ENCODE results near the gene HSFX3.
"Not testable (repeated sequence)": the region's sequence is repeated elsewhere in the genome, so short reads cannot be mapped to it uniquely, and the experiment has no call there.

HSFX3 gene

DNA sequence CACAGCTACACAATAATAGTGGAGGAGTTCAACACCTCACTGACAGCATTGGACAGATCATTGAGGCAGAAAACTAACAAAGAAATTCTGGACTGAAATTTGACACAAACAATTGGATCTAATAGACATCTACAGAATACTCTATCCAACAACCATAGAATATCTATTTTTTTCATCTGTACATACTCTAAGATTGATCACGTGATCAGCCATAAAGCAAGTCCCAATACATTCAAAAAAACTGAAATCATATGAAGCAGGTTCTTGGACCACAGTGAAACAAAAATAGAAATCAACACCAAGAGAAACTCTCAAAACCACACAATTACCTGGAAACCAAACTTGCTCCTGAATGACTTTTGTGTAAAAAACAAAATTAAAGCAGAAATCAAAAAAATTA lies 32.4 kb downstream of the HSFX3 start:
- DNase-seq (ENCODE audit: low read depth): no peak

DNA sequence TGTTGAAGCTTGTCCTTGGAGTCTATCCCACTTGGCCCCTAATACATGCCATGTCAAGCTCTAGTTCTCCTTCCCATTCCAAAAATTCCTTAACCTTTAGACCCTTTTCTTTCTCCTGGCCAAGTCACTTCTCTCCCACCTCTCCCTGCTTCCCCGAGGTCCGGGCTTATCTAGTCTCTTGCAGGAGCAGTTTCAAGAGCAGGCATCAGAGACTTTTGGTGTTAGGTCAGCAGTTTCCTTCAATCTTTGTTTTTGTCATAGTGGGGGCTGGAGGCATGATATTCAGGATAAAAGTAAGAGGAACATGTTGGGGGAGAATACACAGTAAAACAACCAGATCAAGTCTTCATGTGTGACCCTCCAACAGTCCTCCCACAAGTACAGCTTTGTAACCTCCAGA lies 33.1 kb downstream of the HSFX3 start:
- DNase-seq (ENCODE audit: low read depth): no peak

DNA sequence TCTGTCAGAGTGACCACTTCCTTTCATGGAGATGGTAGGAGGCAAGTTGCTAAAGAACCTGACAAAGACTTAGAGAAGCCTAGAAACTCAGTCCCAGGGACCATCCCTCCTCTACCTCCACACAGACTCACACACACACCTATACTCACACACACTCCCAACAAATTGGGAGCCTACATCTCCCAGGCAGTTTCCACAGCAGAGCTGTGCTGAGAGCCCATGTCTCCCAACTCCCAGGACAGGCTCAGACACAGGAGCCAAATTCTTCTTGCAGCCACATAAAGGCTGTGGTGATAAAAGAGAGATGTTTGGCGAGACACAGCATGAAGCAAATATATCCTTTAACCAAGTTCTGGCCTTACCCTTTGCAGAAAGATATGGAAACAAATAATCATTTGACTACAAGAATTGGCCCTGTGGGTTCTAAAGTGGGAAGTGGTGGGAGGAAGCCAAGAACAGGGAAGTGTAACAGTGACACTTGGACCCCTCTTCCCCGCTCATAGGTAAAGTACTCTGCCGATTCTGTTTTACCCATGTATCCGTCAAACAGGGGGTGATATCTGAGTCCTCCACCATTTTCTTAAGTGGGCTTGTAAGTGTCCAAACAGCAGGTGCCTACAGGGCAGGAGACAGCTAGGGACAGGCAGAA lies 33.6 kb downstream of the HSFX3 start:
- DNase-seq (ENCODE audit: low read depth): no peak

DNA sequence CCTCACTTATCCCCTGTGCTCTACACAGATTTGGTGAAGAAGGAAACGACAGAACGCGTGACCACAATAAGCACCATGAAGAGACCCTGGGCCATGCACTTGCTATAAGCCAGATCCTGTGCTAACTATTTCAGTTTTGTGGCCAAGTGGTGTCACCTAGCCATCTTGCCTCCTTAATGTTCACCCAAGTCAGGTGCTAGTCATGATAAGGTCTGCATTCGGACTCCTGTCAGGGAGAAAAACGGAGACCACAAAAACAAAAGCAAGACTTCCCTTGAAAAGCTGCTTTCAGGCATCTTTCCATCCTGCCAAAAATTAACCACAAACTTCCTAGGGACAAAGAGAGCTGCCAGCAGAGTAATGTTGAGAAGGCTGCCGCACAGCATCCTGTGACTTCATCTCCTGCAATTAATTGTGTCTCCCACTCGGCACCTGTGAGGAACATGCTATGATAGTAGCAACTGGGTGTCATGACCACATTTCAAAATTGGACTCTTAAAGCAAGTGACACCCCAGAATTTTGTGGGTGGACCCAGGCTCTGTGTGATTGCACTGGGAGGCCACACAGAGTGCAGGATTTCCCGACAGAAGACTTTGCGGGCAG lies 35.8 kb downstream of the HSFX3 start:
- no peak for DNase-seq (ENCODE audit: low read depth)

DNA sequence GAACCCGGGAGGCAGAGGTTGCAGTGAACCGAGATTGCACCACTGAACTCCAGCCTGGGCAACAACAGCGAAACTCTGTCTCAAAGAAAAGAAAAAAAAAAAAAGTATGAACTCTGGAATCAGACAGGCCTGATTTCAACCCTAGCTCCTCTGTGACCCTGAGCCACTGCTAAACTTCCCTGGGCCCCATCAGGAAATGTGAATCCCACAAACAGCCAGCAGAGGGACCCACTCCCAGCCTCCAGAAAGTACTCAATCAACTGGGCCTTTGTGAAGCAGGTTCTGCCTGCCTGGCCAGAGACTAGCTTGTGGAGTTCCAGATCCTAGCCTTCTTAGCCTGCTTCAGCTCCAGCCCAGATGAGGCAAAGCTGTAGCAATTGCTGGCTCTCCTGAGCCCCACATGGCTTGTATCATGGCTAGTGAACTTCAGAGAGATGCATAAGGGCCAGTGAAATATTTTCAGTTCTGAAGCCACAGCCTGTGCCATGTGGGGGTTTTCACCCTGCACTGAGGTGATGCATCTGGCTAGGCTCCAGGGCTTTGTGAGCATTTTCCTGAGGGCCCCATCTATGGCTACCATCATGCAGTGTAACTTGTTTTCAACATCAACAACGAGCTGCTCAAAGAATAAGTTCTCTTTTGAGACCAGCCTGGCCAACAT lies 37.4 kb downstream of the HSFX3 start:
- no peak for DNase-seq (ENCODE audit: low read depth)

DNA sequence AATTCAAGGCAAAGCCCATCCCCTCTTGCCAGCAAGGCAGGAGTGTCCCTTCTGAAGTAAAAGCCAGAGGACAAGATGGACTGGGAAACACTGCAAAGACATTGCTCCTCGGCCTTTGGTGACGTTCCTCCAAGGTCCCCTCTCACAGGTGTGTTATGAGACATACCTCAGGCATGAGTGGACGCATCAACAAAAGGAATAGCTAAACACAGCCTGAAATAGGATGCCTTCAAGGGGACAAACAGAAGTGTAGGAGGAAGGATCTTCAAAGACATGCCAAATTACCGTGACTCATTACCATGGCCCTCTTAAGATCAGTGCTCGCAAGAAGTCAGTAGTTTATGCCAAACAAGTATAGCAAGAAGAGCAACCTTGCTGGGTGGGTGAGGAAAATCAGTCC lies 38.6 kb downstream of the HSFX3 start:
- no peak for DNase-seq (ENCODE audit: low read depth)

DNA sequence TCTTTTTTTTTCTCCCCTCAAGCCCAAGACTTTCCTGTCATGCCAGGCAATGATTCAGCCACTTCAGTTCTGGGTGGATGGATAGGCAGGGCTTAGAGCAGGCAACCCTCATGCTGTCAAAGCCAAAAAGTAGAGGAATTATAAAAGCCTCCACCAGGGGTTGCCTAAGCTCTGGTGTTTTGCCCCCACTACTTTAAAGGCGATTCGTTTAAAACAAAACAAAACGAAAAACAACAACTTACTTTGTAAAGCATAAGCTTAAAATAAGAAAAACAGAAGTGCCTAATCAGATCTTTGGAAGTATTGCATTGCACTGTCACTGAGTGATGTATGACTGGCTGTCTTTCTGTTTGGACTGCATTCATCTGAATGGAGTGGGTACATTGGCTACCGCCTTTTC lies 39.3 kb downstream of the HSFX3 start:
- DNase-seq (ENCODE audit: low read depth): no peak

DNA sequence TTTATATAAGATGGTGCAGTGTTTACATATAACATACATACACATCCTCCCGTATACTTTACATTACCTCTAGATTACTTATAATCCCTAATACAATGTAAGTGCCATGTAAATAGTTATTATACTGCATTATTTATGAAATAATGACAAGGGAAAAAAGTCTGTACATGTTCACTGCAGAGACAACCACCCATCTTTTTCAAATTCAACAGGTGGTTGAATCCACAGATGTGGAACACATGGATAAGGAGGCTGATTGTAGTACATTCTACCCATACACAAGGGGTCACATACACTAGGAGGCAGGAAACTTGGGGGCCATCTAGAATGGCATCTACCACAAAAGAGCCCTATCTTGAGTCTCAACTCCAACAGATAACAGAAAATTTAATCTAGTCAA lies 41.3 kb downstream of the HSFX3 start:
- no peak for DNase-seq (ENCODE audit: low read depth)

DNA sequence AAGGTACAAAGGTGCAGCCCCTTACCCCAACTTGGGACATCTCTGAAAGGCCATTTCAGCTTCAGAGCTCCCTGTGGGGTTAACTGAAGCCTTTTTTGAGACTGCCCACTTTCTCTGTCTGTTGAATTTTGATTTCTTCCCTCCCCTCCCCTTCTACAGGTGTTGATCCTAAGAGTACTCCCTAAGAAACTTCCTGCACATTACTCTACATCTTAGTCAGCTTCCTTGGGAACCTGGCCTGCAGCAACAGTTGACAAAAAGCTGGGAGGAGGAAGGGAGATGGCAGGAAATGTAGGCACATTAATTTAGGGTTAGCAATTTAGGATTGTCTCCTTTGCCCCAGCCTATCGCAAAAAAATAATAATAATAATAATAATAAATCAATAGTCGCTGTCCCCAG lies 43.4 kb downstream of the HSFX3 start:
- no peak for DNase-seq (ENCODE audit: low read depth)

DNA sequence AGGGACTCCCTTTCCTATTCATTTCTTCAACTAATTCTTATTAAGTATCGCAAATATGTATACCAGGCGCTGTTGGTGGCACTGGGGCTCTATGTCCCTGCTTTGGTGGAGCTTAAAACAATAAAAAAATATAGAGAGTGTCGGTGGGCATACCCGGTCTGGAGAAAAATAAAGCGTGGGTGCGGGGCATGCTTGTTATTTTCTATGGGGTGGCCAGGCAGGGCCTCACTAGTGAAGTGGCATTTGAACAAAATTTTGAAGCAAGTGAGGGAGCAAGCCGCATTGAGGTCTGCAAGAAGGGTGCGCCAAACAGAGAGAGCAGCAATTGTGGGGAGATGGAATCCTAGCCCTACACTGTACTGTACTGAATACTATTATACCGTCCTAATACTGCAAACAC lies 44.1 kb downstream of the HSFX3 start:
- DNase-seq (ENCODE audit: low read depth): no peak

DNA sequence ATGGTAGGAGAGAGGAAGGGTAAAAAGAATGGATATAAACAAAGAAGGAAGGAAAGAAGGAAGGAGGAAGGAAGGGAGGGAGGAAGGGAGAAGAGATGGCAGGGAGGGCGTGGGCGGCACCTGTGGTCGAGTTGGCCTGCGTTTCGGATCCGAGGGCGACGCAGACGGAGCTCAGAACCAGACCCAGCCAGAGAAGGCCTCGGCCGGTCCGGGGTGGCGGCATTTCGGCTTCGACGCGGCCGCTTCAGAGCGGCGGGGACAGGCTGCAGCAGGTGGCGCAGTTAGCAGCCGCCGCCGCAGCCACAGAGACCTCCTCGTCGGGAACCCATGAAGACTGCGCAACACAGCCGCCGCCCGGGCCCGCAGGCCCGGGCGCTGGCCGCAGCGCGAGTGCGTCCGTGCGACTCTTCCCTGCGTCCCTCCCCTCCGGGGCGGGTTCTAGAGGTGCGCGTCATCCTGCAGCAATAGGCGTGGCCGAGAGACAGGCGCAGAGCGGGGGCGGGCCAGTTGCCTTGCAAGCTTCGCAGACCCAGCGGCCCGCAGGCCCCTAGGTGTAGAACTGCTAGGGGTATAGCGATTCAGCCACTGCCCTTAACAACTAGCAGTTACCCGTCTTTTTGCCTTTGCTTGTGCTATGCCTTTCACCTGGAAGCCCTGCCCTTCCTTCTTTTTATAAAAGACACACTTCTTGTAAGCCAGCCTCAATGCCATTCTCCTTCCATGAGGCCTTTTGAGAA lies 44.6 kb downstream of the HSFX3 start, which contains the start of gene IDS:
IDS (minus strand) TSS at position 392 of the 737 bp plus-strand sequence; CDS start at position 223, 169 bp downstream.
- peak; percentile 70 for DNase-seq (ENCODE audit: low read depth)

DNA sequence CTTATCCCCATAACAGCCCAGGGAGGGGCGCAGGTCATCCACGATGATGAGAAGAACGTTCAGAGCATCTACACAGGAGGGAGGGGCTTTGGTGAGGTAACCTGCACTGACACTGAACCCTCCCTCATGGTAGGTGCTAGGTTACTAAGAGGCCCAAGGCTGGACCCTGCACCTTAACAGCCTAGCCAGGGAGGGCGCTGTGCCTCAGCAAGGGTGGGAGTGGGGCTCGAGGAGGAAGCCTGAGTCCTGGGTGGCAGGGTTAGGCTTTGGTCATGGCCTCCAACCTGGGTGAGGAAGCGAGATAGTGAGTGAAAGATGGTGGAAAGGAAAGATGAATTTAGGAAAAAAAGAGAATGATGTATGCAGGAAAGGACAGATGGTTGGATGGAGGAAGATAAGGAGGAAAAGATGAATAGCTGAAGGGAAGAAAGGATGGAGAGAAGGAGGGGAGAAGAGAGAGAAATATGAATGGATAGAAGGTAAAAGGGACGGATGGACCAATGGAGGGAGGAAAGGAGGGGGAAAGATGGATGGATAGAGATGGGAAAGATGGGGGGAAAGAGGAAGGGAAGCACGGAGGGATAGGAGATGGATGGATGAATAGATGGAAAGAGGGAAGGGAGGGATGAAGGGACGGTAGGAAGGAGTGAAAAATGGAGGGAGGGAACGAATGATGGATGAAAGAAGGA lies 45.4 kb downstream of the HSFX3 start:
- DNase-seq (ENCODE audit: low read depth): peak; percentile 38

DNA sequence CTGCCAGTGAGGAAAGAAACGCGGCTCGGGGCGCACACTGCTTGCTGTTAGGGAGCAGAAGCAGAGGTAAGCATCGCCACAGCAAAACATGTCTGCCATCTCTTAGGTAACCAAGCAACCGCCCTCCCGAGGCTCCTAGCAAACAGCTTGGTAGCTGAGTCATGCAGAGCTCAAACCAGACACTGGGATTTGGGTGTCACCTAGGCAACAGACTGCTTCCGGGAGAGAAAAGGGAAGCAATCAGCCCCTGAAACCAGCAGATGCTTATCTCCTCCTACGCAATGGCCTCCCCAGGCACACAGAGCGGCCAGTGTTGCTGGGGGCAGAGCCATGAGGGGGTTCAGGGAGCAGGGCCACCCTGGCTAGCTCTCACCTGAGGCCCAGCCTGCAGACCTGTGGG lies 46.3 kb downstream of the HSFX3 start:
- DNase-seq (ENCODE audit: low read depth): peak; percentile 42

DNA sequence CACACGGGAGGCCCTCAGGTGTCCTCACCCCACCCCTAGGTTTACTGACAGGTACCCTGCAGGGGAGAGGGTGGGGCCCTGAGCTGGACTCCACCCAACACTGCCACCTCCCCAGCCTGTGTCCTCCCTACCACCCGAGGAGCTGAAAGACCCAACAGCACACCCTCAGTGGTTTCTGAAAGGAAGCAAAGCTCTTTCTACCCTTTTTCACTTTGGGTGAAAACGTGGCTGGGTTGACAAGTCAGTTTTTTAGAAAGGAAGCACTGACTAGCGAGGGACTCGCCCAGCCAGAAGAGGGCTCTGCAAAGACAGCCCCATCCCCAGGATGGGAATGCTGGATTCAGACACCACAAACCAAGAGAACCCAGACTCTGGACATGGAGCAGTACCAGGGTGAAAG lies 46.8 kb downstream of the HSFX3 start:
- DNase-seq (ENCODE audit: low read depth): not testable (repeated sequence)

DNA sequence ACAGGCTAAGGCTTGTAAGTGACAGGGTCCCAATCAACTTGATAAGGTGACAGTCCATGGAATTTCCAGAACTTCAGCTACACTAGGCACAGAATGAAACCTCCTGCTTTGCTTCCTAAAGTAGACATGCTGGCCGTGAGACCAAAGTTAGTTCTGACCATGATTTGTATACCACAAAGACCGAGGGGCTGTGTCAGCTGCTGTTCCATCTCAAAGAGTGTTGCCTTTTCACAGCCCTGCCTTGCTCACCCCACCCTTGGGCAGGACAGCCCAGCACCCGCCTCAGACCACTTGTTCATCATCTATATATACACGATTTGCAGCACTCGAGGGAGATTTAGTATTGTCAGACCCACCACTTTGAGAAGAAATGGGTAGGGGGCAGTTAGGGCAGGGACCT lies 50.0 kb downstream of the HSFX3 start:
- DNase-seq (ENCODE audit: low read depth): no peak

DNA sequence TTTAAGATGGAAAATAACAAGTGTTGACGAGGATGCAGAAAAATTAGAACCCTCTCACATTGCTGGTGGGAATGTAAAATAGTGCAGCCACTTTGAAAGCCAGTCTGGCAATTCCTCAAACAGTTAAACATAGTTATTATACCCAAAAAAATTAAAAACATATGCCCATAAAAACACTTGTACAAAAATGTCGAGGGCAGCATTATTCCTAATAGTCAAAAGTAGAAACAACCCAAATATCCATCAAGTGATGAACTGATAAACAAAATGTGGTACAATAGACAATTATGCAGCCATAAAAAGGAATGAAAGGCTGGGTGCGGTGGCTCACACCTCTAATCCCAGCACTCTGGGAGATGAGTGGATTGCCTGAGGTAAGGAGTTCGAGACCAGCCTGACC lies 51.0 kb downstream of the HSFX3 start:
- no peak for DNase-seq (ENCODE audit: low read depth)

Measured in stimulated activated CD4-positive, alpha-beta T cell treated with anti-CD3 and anti-CD28 coated beads, Interleukin-2, amount 100 ng/mL, for 4 hours (primary cell).